H1 (cell line): ENCODE data around the gene CCNY. TPM values are rescaled to one million over a fixed set of nuclear protein-coding genes. Genes with fewer than 3 reads are reported as not detected.

Experiments
- CBX5 ChIP-seq: fragments of 300-800, 300-1000 bp; sonication (generic); IDR thresholded peaks from 2 replicates; pipeline ENCODE4 v1.7.1; 2016; ENCODE audit warnings: antibody characterized with exemption, low read length, low read depth
- MAFK ChIP-seq: IDR thresholded peaks from 2 replicates; pipeline ENCODE4 v1.6.1; 2012; ENCODE audit warnings: low read depth, mild to moderate bottlenecking, improper control_type of control experiment, low read length
- RFX5 ChIP-seq: IDR thresholded peaks from 2 replicates; pipeline ENCODE4 v1.6.1; 2011; ENCODE audit warnings: low read depth, low read length, improper control_type of control experiment, borderline replicate concordance
- polyA plus RNA-seq, 7 experiments: library from polyadenylated mRNA; depleted of rRNA in 3 of 7; stranded (reverse) in 5 of 7; unstranded in 2 of 7; fragments of >200 nt in 5 of 7; fragments of 200-250 nt in 2 of 7; gene quantifications; 1 replicate in 5 of 7; 2 replicates in 1 of 7; 4 replicates in 1 of 7; pipeline versions ENCODE4 v1.2.1 to v1.2.3, GENCODE V29; 2011 to 2013; ENCODE audit warnings: missing spikeins in 2 of 7, mixed read lengths in 2 of 7
- total RNA-seq: library from RNA; stranded (reverse); fragmentation: NEBNext Ultra II Directional; extraction: Animal tissue kit (Norgen Biotek cat#: 25700); gene quantifications from 2 replicates; pipeline ENCODE4 v1.2.1, GENCODE V29; 2021

The CCNY gene
- total and polyA plus RNA-seq, 2 of the 8 experiments (the other 6 are each of a cell fraction or from before 2014, with no cell fraction given): 25.3 to 68.2 TPM

DNA sequence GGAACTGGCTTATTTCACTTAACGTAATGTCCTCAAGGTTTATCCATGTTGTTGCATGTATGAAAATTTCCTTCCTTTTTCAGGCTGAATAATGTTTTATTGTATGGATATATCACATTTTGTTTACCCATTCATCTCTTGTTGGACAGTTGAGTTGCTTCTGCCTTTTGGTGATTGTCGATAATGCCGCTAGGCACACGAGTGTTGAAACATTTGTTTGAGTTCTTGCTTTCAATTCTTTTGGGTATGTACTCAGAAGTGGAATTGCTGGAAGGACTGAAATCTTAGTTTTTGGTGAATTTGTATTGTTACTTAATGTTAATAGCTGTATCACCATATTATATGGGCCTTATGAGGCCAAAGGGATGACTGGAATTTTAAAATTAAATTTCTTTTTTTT is 23.6 kb downstream of the CCNY start (continued):
- TF ChIP-seq RFX5 (no peak), MAFK (no peak), CBX5 (no peak)
- TF ChIP-seq, all 59 proteins: peak for 0
